GM21360 (cell line): ENCODE data around the gene NBPF1.
"Not testable (repeated sequence)": the region's sequence is repeated elsewhere in the genome, so short reads cannot be mapped to it uniquely, and the experiment has no call there.

ENCODE experiments used
- ATAC-seq: cut with Tn5 transposase; IDR thresholded peaks from one replicate; pipeline ENCODE4 v1.9.1; 2021; ENCODE audit warnings: mild to moderate bottlenecking, moderate library complexity; ENCODE audit not compliant: unreplicated experiment

The NBPF1 gene

DNA sequence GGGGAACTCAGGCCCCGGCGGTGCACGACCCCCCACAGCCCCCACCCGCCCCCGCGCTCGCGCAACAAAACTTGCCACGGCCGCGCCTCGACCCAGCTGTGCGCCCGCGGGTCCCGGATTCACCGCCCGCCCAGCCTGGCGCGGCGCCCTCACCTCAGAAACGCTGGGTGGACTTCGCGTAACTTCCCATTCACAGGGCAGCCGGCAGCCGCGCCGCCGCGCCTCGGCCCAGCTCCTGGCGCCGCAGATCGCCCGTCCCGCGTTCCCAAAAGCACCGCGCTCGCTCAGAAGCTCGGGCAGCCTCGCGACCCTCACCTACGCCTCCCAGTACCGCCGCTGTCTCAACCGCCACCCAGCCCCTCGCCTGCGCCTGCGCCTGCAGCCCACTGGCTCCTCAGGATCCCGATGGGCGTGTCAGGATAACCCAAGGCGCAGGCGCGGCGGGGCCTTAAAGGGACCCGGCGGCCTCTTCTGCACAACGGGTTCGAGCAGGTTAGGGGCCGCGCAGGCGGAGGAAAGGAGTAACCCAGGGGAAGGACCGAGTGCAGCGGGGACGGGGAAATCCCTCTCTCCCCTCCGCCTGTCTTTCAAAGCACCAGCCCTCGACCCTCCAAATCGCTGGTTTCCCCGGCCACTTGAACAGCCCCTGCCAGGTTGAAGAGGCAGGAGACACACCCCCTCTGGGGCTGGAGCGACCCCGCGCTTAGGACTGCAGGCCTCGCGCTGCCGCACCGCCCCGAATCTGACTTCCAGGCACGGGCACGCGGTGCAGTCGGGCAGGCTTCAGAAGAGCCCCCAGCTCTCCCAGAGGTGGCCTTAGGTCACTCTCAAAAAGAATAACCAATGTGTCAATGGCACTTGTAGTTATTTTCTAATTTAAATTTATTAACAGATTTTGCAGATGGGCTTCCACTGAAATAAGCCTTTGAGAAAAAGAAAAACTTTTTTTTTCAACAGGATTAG, at the start of gene NBPF1:
Gene NBPF1, minus strand, starts transcription at position 380 of the 963 bp plus-strand sequence.
- peak; percentile 88 for ATAC-seq

DNA sequence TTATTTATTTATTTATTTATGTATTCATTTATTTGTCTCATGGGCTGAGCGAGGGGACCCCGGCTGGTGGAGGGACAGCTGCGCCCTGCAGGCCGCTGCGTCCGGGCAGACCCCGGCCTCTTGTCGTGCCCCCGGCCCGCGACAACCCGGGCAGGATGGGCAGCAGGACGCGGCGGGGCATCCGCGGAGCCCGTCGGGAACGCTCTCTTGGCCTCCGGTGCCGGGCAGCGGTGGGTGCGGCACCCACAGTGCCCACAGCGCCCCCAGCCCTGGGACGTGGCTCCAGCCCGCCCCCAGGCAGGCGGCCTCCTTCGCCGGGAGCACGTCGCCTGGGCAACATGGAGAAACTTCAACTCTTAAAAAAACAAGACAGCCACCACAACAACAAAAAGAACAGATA, 44.9 kb upstream of the NBPF1 start:
- ATAC-seq: not testable (repeated sequence)

- ATAC-seq: not testable (repeated sequence)
Measured at GRCh38 chr1:16656981-16657683, 43.8 kb upstream of the NBPF1 start.

DNA sequence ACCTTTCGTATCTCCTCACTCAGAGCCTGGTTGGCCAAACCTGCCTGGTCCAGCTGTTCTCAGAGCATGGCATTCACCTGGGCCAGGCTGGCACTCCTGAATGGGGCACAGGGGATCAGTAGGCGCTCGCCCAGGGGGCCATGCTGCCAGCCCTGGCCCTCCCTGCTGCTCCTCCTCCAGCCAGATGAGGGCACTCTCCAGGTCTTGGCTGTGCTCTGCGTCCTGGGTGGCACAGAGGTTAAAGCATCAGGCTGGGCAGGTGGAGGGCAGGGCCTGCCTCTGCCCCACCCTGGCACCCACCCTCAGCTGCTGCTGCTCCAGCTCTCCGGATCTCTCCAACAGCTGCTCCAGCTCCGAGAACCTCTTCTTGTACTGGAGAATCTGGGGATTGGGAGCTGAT, 43.2 kb upstream of the NBPF1 start:
- not testable (repeated sequence) for ATAC-seq

GRCh38 chr1:16651560-16651959, 38.2 kb upstream of the NBPF1 start:
- ATAC-seq: not testable (repeated sequence)

GRCh38 chr1:16649960-16650359, 36.6 kb upstream of the NBPF1 start:
- not testable (repeated sequence) for ATAC-seq

DNA sequence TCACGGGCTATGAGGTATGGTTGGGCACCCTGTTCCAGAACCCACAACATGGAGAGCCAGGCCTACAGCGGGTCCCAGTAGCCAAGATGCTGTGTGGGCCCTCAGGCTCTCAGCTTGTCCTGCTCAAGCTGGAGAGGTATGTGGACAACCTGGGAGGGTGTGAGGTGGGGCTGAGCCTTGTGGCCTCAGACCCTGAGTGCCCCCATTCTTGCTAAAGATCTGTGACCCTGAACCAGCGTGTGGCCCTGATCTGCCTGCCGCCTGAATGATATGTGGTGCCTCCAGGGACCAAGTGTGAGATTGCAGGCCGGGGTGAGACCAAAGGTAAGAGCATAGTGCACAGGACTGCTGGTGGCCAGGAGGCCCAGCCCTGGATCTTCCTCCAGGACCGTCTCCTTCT, 36.0 kb upstream of the NBPF1 start:
- ATAC-seq: not testable (repeated sequence)

DNA sequence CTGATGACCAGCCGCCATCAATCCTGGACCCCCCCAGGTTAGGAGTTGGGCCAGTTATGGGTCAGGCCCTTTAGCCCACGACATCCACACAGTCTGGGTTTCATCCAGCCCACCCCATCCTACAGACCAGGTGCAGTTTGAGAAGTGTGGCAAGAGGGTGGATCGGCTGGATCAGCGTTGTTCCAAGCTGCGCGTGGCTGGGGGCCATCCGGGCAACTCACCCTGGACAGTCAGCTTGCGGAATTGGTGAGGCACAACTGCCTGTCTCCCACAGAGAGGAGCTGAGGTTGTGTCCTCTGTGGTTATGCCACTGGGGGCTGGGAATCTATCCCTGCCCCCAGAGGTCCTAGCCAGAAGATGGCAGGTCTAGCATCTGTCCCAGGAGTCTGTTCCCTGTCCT, 35.4 kb upstream of the NBPF1 start:
- ATAC-seq: not testable (repeated sequence)

GRCh38 chr1:16648250-16648649, 34.9 kb upstream of the NBPF1 start:
- not testable (repeated sequence) for ATAC-seq

DNA sequence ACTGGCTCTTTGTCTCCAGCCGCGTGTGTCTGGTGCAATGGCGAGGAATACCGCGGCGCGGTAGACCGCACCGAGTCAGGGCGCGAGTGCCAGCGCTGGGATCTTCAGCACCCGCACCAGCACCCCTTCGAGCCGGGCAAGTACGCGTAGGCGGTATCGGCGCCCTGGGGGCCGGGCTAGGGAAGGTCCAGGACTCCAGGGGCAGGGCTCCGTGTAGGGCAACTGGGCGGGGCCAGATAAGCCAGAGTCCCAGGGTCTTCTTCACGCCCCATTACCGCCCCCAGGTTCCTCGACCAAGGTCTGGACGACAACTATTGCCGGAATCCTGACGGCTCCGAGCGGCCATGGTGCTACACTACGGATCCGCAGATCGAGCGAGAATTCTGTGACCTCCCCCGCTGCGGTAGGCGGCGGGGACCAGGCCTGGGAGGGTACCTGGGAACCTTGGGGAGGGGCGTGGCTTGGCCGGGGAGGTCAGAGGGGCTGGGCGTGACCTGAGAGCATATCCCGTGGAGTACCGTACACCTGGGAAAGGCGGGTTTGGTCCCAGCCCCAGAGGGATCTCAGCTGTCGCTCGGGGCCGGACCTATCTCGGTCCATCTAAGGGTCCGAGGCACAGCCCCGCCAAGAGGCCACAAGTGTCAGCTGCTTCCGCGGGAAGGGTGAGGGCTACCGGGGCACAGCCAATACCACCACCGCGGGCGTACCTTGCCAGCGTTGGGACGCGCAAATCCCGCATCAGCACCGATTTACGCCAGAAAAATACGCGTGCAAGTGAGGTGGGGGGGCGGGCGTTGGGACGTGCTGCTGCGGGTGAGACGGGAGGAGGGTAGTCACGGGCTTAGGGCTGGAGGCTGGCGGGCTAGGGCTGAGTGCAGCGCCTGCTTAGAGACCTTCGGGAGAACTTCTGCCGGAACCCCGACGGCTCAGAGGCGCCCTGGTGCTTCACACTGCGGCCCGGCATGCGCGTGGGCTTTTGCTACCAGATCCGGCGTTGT, 34.1 kb upstream of the NBPF1 start:
- ATAC-seq: not testable (repeated sequence)

DNA sequence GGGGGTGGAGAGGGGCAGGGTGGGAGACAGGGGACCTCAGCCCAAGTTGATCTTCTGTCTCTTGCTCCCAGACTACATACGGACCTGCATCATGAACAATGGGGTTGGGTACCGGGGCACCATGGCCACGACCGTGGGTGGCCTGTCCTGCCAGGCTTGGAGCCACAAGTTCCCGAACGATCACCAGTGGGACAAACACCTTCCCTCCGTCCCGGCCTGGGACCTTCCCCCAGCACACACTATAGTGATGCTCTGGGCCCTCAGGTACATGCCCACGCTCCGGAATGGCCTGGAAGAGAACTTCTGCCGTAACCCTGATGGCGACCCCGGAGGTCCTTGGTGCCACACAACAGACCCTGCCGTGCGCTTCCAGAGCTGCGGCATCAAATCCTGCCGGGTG, 33.4 kb upstream of the NBPF1 start:
- not testable (repeated sequence) for ATAC-seq

- not testable (repeated sequence) for ATAC-seq
Measured at GRCh38 chr1:16646061-16646664, 32.8 kb upstream of the NBPF1 start.

DNA sequence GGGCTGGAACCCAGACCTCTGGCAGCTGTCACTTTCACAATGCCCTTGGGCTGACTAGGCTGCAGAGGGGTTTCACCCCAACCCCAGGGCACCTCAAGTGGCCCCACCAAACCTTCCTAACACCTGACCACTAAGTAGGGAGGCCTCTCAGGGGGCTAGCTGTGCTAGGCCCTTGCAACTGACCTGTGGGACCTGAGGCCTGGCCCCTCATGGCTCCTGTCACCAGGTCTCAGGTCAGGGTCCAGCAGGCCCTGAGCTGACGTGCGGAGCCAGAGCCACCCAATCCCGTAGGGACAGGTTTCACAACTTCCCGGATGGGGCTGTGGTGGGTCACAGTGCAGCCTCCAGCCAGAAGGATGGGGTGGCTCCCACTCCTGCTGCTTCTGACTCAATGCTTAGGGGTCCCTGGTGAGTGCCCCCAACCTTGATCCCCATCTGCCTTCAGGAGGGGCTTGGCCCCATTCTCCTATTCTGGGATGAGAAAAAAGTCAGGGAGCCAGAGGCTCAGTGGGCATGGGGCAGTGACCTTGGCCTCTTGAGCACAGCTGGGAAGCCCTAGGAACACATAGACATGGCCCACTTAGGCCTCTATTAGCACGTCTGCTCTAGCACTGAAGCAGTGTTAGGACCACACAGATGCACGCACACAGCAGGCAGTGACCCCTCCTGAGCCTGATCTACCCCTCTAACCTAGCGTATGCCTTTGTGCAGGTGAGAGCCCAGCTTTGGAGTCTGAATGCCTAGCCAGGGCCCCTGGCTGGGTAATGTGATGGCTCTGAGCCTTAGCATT, 32.1 kb upstream of the NBPF1 start:
- ATAC-seq: not testable (repeated sequence)

DNA sequence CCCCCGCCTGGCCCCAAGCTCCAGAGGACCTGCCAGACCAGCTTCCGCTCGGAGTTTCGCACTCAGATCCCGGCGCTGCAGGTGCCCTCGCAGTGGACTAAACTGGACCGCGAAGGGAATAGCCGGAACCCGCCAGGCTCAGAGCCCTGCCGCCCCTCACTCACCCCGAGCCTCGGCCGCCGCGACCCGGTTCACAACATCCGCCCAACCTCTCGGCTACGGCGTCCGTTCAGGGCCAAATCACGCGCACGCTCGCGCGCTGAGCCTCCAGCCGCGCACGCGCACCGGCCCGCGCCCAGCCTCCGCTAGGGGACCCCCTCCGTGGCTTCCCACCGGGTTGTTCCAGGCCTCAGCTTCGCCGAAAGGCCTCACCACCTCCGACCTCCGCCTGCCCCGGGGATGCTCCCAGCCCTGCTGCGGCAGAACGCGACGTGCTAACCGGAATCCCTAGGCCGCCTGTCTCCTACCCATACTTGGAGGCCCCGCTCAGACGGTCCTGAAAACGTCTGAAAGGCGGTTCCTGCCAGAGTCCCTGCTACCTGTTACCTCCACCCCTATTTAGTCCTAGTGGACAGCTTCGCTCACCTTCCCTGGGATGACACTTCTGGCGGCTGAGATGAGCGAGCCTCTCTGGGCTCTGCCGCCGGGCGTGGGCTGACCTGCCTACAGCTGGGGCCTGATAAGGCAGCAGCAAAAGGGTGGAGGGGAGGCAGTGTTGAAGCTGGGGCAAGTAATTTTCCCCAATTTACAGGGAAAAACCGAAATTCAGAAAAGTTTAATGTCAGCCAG, 31.3 kb upstream of the NBPF1 start:
- ATAC-seq: peak; percentile 69

GRCh38 chr1:16644193-16644481, 30.8 kb upstream of the NBPF1 start:
- no peak for ATAC-seq

GRCh38 chr1:16643476-16644192, 30.3 kb upstream of the NBPF1 start:
- ATAC-seq: peak; percentile 5

GRCh38 chr1:16643001-16643411, 29.6 kb upstream of the NBPF1 start:
- ATAC-seq: not testable (repeated sequence)
